Panc1 (cell line): Measurements from ENCODE around the gene TMEM170A. TPM values are rescaled to one million over a fixed set of nuclear protein-coding genes. Genes with fewer than 3 reads are reported as not detected.

ENCODE experiments used
- ATAC-seq: fragments of 200-7000 bp; cut with Tn5 transposase; 2 replicates; pipeline ENCODE4 v1.9.1; 2020; ENCODE audit warnings: mild to moderate bottlenecking, moderate library complexity
- BruUV-seq: library from RNA; stranded (reverse); fragments of 400-500 nt; replicated peaks from 2 replicates; lab custom pipeline; 2021; lab: Mats Ljungman, UMichigan
- CTCF ChIA-PET: fragments of 300-600 bp; sonication (Branson Sonifier 250); formaldehyde crosslinking; loops from one replicate; lab custom pipeline; 2022; ENCODE audit warnings: antibody characterized with exemption; lab: Charles Lee
- POLR2A ChIA-PET: fragments of 300-600 bp; sonication (Branson Sonifier 250); formaldehyde crosslinking; loops from one replicate; lab custom pipeline; 2022; ENCODE audit warnings: antibody characterized with exemption; lab: Charles Lee
- DNase-seq: peaks from one replicate; pipeline ENCODE4 v3.0.0-alpha.2; 2010; ENCODE audit warnings: low read depth, low spot score
- H3K27ac ChIP-seq: 2 replicates; pipeline ENCODE4 v1.5.1; 2011; ENCODE audit warnings: mild to moderate bottlenecking, low read length, inconsistent platforms
- H3K27me3 ChIP-seq: fragments of 200-500 bp; sonication (Bioruptor generic); 2 replicates; pipeline ENCODE4 v1.6.0; 2014; ENCODE audit warnings: low read length, inconsistent platforms; ENCODE audit not compliant: control insufficient read depth, insufficient read depth
- H3K36me3 ChIP-seq: fragments of 200-500 bp; sonication (Bioruptor generic); 2 replicates; pipeline ENCODE4 v1.5.1; 2014; ENCODE audit warnings: inconsistent platforms, mild to moderate bottlenecking, low read length, moderate library complexity; ENCODE audit not compliant: control insufficient read depth, insufficient read depth
- H3K4me1 ChIP-seq: 2 replicates; pipeline ENCODE4 v1.5.1; 2011; ENCODE audit warnings: inconsistent platforms, mild to moderate bottlenecking, low read length, moderate library complexity; ENCODE audit not compliant: control insufficient read depth, insufficient read depth
- H3K4me3 ChIP-seq, 2 experiments: 2 replicates each; pipeline ENCODE4 v1.5.1; 2011 to 2012; ENCODE audit warnings: low read depth in 2 of 2, low read length in 2 of 2, mild to moderate bottlenecking in 2 of 2, inconsistent platforms in 1 of 2, moderate library complexity in 1 of 2
- H3K9me3 ChIP-seq: fragments of 200-500 bp; sonication (Bioruptor generic); 2 replicates; pipeline ENCODE4 v1.5.1; 2014; ENCODE audit warnings: low read depth, mild to moderate bottlenecking, inconsistent platforms, low read length, moderate library complexity; ENCODE audit not compliant: control insufficient read depth, insufficient read depth
- POLR2AphosphoS5 ChIP-seq: IDR thresholded peaks from 2 replicates; pipeline ENCODE4 v1.6.1; 2012; ENCODE audit warnings: mild to moderate bottlenecking, low read depth, low read length, moderate library complexity
- SIN3A ChIP-seq: IDR thresholded peaks from 2 replicates; pipeline ENCODE4 v1.6.1; 2012; ENCODE audit warnings: low read depth, mild to moderate bottlenecking, low read length, moderate library complexity, borderline replicate concordance; ENCODE audit not compliant: insufficient read depth
- TCF7L2 ChIP-seq: IDR thresholded peaks from 2 replicates; pipeline ENCODE4 v1.6.1; 2011; ENCODE audit warnings: mild to moderate bottlenecking, low read depth, low read length, inconsistent platforms
- in situ Hi-C: cut with HindIII; loops from 2 replicates; pipeline ENCODE4 v1.10.0; 2016; ENCODE audit warnings: low sequenced_read_pairs, low pct_unique_long_range_greater_than_20kb
- intact Hi-C: fragments of 100-400 bp; cut with micrococcal nuclease; formaldehyde crosslinking; loops from one replicate; pipeline ENCODE4 v1.10.0; 2022; ENCODE audit not compliant: unreplicated experiment
- total RNA-seq: library from RNA; stranded (reverse); gene quantifications from one replicate; pipeline ENCODE4 v1.2.1, GENCODE V29; 2021; ENCODE audit not compliant: unreplicated experiment
- TF ChIP-seq, protein P1 (sequence below), 2 experiments: IDR thresholded peaks; 2 replicates each; pipeline ENCODE4 v1.6.1; 2011 to 2012; ENCODE audit warnings: low read depth in 2 of 2, control low read depth in 1 of 2, low read length in 1 of 2, mild to moderate bottlenecking in 1 of 2, moderate library complexity in 1 of 2; ENCODE audit not compliant: insufficient read depth in 1 of 2
- TF ChIP-seq, protein P2 (sequence below): fragments of 450-650 bp; IDR thresholded peaks from 2 replicates; pipeline ENCODE4 v1.5.1; 2017; ENCODE audit warnings: mild to moderate bottlenecking

TMEM170A gene
- total RNA-seq, 1 experiment from 2014 or later = 19.0 TPM

DNA sequence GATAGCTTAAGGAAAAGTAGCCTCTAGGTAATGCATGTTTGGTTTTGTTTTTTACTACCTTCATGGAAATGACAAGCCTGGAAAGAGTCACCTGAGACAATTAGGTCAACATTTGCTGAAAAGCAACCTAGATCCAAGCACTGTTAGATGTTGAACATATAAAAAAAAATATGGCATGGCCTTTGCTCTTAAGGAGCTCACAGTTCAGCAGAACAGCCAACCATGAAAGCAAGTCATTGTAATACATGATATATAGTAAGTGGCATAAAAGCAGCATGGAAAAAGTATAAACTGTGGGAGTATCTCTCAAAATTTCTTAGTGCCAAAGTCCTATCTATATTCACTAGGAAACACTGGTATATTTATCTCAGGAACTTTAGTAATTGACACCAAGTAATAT is 62.8 kb downstream of the TMEM170A start:
- no peak for ATAC-seq
- intact Hi-C loops (loop anchor here (2.0 kb wide), 1 partner anchor 203 kb away; no protein-coding TSS in a partner anchor), in situ Hi-C loops (no loop called here)
- ChIA-PET CTCF (no interaction called here), POLR2A (no interaction called here)
- BruUV-seq = no TSS peak
- no peak overlapping the region for H3K4me3 ChIP-seq
- H3K27ac ChIP-seq = no peak overlapping the region
- no peaks in the 10 kb centered on the region for H3K27me3 ChIP-seq
- H3K9me3 ChIP-seq = no peaks in the 10 kb centered on the region
- no peaks in the 10 kb centered on the region; the same call in 1 of the 2 replicates for H3K36me3 ChIP-seq
- TF ChIP-seq, protein P1, sequence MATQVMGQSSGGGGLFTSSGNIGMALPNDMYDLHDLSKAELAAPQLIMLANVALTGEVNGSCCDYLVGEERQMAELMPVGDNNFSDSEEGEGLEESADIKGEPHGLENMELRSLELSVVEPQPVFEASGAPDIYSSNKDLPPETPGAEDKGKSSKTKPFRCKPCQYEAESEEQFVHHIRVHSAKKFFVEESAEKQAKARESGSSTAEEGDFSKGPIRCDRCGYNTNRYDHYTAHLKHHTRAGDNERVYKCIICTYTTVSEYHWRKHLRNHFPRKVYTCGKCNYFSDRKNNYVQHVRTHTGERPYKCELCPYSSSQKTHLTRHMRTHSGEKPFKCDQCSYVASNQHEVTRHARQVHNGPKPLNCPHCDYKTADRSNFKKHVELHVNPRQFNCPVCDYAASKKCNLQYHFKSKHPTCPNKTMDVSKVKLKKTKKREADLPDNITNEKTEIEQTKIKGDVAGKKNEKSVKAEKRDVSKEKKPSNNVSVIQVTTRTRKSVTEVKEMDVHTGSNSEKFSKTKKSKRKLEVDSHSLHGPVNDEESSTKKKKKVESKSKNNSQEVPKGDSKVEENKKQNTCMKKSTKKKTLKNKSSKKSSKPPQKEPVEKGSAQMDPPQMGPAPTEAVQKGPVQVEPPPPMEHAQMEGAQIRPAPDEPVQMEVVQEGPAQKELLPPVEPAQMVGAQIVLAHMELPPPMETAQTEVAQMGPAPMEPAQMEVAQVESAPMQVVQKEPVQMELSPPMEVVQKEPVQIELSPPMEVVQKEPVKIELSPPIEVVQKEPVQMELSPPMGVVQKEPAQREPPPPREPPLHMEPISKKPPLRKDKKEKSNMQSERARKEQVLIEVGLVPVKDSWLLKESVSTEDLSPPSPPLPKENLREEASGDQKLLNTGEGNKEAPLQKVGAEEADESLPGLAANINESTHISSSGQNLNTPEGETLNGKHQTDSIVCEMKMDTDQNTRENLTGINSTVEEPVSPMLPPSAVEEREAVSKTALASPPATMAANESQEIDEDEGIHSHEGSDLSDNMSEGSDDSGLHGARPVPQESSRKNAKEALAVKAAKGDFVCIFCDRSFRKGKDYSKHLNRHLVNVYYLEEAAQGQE (IDR thresholded peaks at IDR 0.05; ENCODE audit: insufficient read depth in 1 of 2, low read depth in 2 of 2, low read length in 1 of 2) = no peak
- TF ChIP-seq SIN3A (no peak), TCF7L2 (no peak), POLR2AphosphoS5 (no peak)
- TF ChIP-seq, protein P2, sequence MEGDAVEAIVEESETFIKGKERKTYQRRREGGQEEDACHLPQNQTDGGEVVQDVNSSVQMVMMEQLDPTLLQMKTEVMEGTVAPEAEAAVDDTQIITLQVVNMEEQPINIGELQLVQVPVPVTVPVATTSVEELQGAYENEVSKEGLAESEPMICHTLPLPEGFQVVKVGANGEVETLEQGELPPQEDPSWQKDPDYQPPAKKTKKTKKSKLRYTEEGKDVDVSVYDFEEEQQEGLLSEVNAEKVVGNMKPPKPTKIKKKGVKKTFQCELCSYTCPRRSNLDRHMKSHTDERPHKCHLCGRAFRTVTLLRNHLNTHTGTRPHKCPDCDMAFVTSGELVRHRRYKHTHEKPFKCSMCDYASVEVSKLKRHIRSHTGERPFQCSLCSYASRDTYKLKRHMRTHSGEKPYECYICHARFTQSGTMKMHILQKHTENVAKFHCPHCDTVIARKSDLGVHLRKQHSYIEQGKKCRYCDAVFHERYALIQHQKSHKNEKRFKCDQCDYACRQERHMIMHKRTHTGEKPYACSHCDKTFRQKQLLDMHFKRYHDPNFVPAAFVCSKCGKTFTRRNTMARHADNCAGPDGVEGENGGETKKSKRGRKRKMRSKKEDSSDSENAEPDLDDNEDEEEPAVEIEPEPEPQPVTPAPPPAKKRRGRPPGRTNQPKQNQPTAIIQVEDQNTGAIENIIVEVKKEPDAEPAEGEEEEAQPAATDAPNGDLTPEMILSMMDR = no peak
- DNase-seq = no peak
- H3K4me1 ChIP-seq = no peaks in the 10 kb centered on the region

DNA sequence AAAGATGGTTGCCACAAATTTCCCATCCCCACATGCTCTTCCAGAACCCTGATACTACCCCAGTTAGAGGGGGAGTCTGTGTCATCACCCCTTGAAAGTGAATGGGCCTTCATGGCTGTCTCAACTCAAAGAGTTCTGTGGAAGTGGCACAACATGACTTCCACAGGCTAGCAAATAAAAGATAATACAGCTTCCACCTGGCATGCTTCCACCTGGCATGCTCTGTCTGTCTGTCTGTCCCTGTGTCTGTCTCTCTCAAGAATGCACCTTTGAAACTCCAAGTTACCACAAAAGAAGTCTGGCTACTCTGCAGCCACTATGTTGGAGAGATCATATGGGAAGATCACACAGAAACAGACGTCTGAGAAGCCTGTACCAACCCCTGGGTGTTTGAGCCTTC is 66.2 kb downstream of the TMEM170A start:
- Histone ChIP-seq H3K36me3 (no peaks in the 10 kb centered on the region; the same call in 1 of the 2 replicates), H3K27ac (no peak overlapping the region), H3K27me3 (no peaks in the 10 kb centered on the region), H3K9me3 (no peaks in the 10 kb centered on the region), H3K4me1 (no peaks in the 10 kb centered on the region), H3K4me3 (no peak overlapping the region)
- intact Hi-C loops = no loop called here
- ChIA-PET POLR2A (no interaction called here), CTCF (interaction anchor here (0.5 kb wide), 1 partner anchor 106 kb away, joined by 3 read pairs; no protein-coding TSS in a partner anchor)
- DNase-seq (no peak), ATAC-seq (no peak)
- BruUV-seq = no TSS peak
- in situ Hi-C loops = no loop called here
- no peak for TF ChIP-seq SIN3A

DNA sequence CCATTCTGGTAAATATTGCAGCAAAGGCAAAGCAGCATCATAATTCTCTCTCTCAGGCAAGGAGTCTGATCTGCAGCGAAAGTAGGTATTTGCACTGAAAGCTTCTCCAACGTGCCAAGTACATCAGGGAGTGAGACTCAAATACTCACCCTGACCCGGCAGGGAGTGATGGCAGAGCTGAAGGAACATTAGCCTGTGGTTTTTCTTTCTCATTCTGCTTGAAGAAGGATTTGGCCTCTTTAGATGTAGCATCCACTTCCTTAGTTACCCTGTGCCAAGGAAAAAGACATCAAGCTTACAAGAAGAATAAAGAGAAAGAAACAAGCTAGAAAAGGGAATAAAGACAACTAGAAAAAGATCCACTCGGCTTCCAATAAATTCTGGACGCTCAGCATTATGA is 69.5 kb downstream of the TMEM170A start:
- H3K4me3 ChIP-seq = no peak overlapping the region
- H3K27ac ChIP-seq = no peak overlapping the region
- no peaks in the 10 kb centered on the region for H3K9me3 ChIP-seq
- no peaks in the 10 kb centered on the region for H3K27me3 ChIP-seq
- ChIA-PET POLR2A (interaction anchor here (0.6 kb wide), 1 partner anchor 366 kb away, joined by 3 read pairs; no protein-coding TSS in a partner anchor), CTCF (no interaction called here)
- no peaks in the 10 kb centered on the region for H3K4me1 ChIP-seq
- ATAC-seq (no peak), DNase-seq (no peak)
- in situ Hi-C loops (no loop called here), intact Hi-C loops (no loop called here)
- no TSS peak for BruUV-seq
- TF ChIP-seq SIN3A (no peak), TCF7L2 (no peak), POLR2AphosphoS5 (no peak)
- TF ChIP-seq, protein P2 = no peak
- TF ChIP-seq, protein P1 (IDR thresholded peaks at IDR 0.05; ENCODE audit: insufficient read depth in 1 of 2, low read depth in 2 of 2, low read length in 1 of 2) = no peak
- no peaks in the 10 kb centered on the region; the same call in 1 of the 2 replicates for H3K36me3 ChIP-seq
